ENCODE results near the gene CYB5A. TPM values are rescaled to one million over a fixed set of nuclear protein-coding genes. Genes with fewer than 3 reads are reported as not detected.
A peak's percentile ranks its signal among the peaks of the same experiment; 100 is the strongest.

Gene CYB5A
- total and polyA plus RNA-seq, 9 of the 15 experiments (the other 6 are each of a cell fraction or from before 2014, with no cell fraction given), result 11.9 to 22.6 (median 14.1) TPM

DNA sequence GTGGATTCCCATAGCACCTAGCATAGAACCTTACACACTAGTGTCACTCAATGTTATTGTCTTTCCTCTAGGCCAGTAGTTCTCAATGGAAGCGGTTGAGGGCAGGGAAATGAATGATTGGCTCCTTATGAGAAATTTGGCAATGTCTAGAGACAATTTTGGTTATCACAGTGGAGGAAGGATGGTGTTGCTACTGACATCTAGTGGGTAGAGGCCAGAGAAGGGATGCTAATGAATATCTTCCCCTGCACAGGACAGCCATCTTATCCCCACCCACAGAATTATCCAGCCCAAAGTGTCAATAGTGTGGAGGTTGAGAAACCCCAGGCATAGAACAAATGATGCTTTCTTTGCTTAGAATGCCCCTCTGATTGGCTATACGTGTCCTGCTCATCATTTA lies 39.6 kb upstream of the CYB5A start (continued):
- no peak for TF ChIP-seq HEY1 (CRISPR knock-in tag; IDR thresholded peaks at IDR 0.05; ENCODE audit: borderline replicate concordance)
- TF ChIP-seq CTCF (IDR thresholded peaks at IDR 0.05 in 2 of 3, conservative IDR thresholded peaks at IDR 0.05 in 1 of 3; ENCODE audit: insufficient read depth in 2 of 3, low read depth in 1 of 3, low read length in 3 of 3), result peak; percentile 30 to 58 (median 30); a peak in 3 of 6 replicates
- no peak for TF ChIP-seq HDAC3 (IDR thresholded peaks at IDR 0.05; ENCODE audit: borderline replicate concordance, partially characterized antibody)
- 0 out of 4 replicates have a peak, but pooled peaks of 1 of the 2 experiments have one; percentile 19 for TF ChIP-seq RCOR1 (IDR thresholded peaks at IDR 0.05; ENCODE audit: borderline replicate concordance in 1 of 2, low read depth in 2 of 2, low read length in 2 of 2)
- TF ChIP-seq RAD21 (CRISPR knock-in tag; conservative IDR thresholded peaks at IDR 0.05 in 1 of 2, IDR thresholded peaks at IDR 0.05 in 1 of 2), result peak; percentile 54 to 57; a peak in 3 of 4 replicates
- TF ChIP-seq MLX (CRISPR knock-in tag; conservative IDR thresholded peaks at IDR 0.05), result no peak
- no peak for TF ChIP-seq ZNF609 (CRISPR knock-in tag; IDR thresholded peaks at IDR 0.05; ENCODE audit: borderline replicate concordance)
- 0 out of 2 replicates have a peak, but pooled peaks have one; percentile 10 for TF ChIP-seq SMC3 (conservative IDR thresholded peaks at IDR 0.05; ENCODE audit: insufficient read depth, low read depth, low read length)
- no peak for TF ChIP-seq CTBP1 (IDR thresholded peaks at IDR 0.05; ENCODE audit: borderline replicate concordance)
